ENCODE results near the gene CEP152.

DNA sequence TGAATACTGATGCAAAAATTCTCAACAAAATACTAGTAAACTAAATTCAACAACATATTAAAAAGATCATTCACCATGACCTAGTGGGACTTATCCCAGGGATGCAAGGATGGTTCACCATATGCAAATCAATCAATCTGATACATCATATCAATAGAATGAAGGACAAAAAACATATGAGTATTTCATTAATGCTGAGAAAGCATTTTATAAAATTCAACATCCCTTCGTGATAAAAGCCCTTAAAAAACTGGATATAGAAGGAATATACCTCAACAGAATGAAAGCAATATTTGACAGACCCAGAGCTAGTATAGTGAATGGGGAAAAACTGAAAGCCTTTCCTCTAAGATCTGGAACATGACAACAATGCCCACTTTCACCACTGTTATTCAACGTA, 122.4 kb downstream of the CEP152 start:
- TF ChIP-seq BHLHE40 (IDR thresholded peaks at IDR 0.05; ENCODE audit: low read length) (no peak), SLC30A9 (CRISPR knock-in tag; IDR thresholded peaks at IDR 0.05) (no peak), MAX (CRISPR knock-in tag; IDR thresholded peaks at IDR 0.05) (no peak), USF2 (CRISPR knock-in tag; IDR thresholded peaks at IDR 0.05) (no peak), ZNF134 (CRISPR knock-in tag; conservative IDR thresholded peaks at IDR 0.05) (no peak), EZH2 (IDR thresholded peaks at IDR 0.05; ENCODE audit: borderline replicate concordance, low read depth, low read length) (no peak), ZNF282 (CRISPR knock-in tag; IDR thresholded peaks at IDR 0.05) (no peak)
- TF ChIP-seq, protein P1, sequence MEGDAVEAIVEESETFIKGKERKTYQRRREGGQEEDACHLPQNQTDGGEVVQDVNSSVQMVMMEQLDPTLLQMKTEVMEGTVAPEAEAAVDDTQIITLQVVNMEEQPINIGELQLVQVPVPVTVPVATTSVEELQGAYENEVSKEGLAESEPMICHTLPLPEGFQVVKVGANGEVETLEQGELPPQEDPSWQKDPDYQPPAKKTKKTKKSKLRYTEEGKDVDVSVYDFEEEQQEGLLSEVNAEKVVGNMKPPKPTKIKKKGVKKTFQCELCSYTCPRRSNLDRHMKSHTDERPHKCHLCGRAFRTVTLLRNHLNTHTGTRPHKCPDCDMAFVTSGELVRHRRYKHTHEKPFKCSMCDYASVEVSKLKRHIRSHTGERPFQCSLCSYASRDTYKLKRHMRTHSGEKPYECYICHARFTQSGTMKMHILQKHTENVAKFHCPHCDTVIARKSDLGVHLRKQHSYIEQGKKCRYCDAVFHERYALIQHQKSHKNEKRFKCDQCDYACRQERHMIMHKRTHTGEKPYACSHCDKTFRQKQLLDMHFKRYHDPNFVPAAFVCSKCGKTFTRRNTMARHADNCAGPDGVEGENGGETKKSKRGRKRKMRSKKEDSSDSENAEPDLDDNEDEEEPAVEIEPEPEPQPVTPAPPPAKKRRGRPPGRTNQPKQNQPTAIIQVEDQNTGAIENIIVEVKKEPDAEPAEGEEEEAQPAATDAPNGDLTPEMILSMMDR (IDR thresholded peaks at IDR 0.05 in 2 of 3, conservative IDR thresholded peaks at IDR 0.05 in 1 of 3; ENCODE audit: insufficient read depth in 2 of 3, low read depth in 1 of 3, low read length in 3 of 3): no peak
